GM12891 (cell line): ENCODE results near the gene CD163.

Experiments
- POLR2AphosphoS5 ChIP-seq: IDR thresholded peaks from 2 replicates; pipeline ENCODE4 v1.6.1; 2011; ENCODE audit warnings: low read depth, low read length, control low read depth
- TAF1 ChIP-seq: IDR thresholded peaks from 2 replicates; pipeline ENCODE4 v1.6.1; 2011; ENCODE audit warnings: low read depth, low read length, control low read depth

GRCh38 chr12:7512553-7512952 lies 9.0 kb upstream of the CD163 start:
- TF ChIP-seq POLR2AphosphoS5 (no peak), TAF1 (no peak)
